ENCODE results near the gene DAGLA.

DNA sequence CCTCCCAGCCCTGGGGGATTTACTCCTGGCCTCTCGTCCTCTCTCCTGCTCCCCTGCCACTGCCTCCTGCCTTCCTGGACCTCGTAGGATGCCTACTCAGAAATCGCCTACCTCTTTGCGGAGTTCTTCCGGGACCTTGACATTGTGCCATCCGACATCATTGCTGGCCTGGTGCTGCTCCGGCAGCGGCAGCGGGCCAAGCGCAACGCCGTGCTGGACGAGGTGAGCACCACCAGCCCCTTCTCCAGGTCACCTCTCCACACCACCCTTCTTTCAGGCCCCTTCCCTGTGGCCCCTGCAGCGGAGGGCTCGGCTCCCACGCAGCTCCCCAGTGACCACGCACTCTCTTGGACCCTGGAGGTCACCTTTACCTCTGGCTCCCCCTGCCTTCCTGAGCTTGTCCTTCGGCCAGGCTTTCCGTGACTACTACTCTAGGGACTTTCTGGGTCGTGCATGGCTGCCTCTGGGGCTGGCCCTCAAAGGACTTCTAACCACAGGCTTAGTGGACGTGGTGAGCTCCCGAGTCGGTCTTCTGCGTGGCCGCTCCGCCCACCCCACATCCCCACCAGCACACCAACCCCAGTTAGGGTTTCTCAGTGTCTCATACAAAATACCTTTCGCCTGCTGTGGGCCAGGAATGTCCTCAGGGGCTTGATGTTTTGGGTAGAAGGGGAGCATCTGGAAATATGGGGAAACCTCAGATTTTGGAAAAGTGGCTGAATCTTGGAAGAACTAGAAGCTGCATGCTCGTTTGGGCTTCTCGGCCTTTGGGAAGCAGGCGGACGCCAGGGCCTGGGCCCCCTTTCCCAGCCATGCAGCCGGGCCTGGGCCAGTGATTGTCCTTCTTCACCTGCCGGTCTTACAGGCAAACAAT, 48.1 kb downstream of the DAGLA start:
- TF ChIP-seq ZNF384 (IDR thresholded peaks at IDR 0.05), result no peak
- TF ChIP-seq ELF4 (IDR thresholded peaks at IDR 0.05), result no peak
- no peak for TF ChIP-seq NFRKB (IDR thresholded peaks at IDR 0.05)
- TF ChIP-seq SUZ12 (IDR thresholded peaks at IDR 0.05), result no peak
- no peak for TF ChIP-seq SP1 (IDR thresholded peaks at IDR 0.05)
- TF ChIP-seq BHLHE40 (IDR thresholded peaks at IDR 0.05; ENCODE audit: borderline replicate concordance), result no peak
- no peak for TF ChIP-seq CTBP1 (IDR thresholded peaks at IDR 0.05; ENCODE audit: borderline replicate concordance)
- no peak for TF ChIP-seq ARNT (IDR thresholded peaks at IDR 0.05)
- TF ChIP-seq TARDBP (IDR thresholded peaks at IDR 0.05), result no peak
